Hepatocyte (in vitro differentiated cells): Measurements from ENCODE around the gene HECTD4.

ENCODE experiments used
- EZH2 ChIP-seq: fragments of 200-600 bp; sonication (generic); IDR thresholded peaks from 2 replicates; pipeline ENCODE4 v1.6.1; 2016; ENCODE audit warnings: antibody characterized with exemption, mild to moderate bottlenecking, borderline replicate concordance
- EZH2phosphoT487 ChIP-seq: fragments of 200-600 bp; sonication (generic); IDR thresholded peaks from one replicate; pipeline ENCODE4 v1.6.1; 2018; ENCODE audit warnings: antibody characterized with exemption, mild to moderate bottlenecking, low read depth, moderate library complexity; ENCODE audit not compliant: unreplicated experiment, severe bottlenecking
- TF ChIP-seq, protein P1 (sequence below): fragments of 200-600 bp; sonication (generic); IDR thresholded peaks from 2 replicates; pipeline ENCODE4 v1.5.1; 2016; ENCODE audit warnings: antibody characterized with exemption, mild to moderate bottlenecking; ENCODE audit not compliant: poor library complexity

DNA sequence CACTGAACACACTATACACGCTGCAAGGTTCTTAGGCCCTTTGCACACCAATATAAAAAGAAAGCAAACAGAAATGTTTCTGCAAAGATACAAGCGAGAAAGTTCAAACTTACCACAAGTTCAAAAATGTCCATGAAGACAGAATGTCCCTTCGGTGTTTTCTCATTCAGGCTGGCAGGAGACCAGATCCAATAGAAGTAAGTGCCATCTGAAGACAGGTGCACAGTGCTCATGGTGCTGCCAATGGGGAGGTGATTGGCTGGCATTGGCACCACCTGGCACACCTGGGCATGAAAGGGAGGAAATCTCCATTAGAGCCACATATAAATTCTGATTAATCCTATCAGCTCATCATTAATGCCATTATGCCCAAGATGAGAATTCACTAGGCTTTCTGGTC is 76.3 kb downstream of the HECTD4 start:
- TF ChIP-seq, protein P1, sequence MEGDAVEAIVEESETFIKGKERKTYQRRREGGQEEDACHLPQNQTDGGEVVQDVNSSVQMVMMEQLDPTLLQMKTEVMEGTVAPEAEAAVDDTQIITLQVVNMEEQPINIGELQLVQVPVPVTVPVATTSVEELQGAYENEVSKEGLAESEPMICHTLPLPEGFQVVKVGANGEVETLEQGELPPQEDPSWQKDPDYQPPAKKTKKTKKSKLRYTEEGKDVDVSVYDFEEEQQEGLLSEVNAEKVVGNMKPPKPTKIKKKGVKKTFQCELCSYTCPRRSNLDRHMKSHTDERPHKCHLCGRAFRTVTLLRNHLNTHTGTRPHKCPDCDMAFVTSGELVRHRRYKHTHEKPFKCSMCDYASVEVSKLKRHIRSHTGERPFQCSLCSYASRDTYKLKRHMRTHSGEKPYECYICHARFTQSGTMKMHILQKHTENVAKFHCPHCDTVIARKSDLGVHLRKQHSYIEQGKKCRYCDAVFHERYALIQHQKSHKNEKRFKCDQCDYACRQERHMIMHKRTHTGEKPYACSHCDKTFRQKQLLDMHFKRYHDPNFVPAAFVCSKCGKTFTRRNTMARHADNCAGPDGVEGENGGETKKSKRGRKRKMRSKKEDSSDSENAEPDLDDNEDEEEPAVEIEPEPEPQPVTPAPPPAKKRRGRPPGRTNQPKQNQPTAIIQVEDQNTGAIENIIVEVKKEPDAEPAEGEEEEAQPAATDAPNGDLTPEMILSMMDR = no peak
- TF ChIP-seq EZH2 (no peak), EZH2phosphoT487 (no peak)
